KMS-11 (cell line): ENCODE measurements around the gene TAF11L4.
"Not testable (repeated sequence)": the region's sequence is repeated elsewhere in the genome, so short reads cannot be mapped to it uniquely, and the experiment has no call there.

ENCODE experiments used
- H2AFZ ChIP-seq: fragments of 200-600 bp; sonication (generic); 2 replicates; pipeline ENCODE4 v1.6.1; 2016; ENCODE audit warnings: antibody characterized with exemption, mixed run types, low read depth
- H3K27ac ChIP-seq: fragments of 200-600 bp; sonication (generic); 2 replicates; pipeline ENCODE4 v1.6.1; 2016; ENCODE audit warnings: mild to moderate bottlenecking, mixed run types
- H3K27me3 ChIP-seq: fragments of 200-600 bp; sonication (generic); 2 replicates; pipeline ENCODE4 v1.6.1; 2017; ENCODE audit warnings: mild to moderate bottlenecking, low read depth, mixed run types, moderate library complexity; ENCODE audit not compliant: insufficient read depth
- H3K36me3 ChIP-seq: fragments of 200-600 bp; sonication (generic); 2 replicates; pipeline ENCODE4 v1.6.1; 2017; ENCODE audit warnings: mild to moderate bottlenecking, mixed run types; ENCODE audit not compliant: insufficient read depth
- H3K4me1 ChIP-seq: fragments of 200-600 bp; sonication (generic); 2 replicates; pipeline ENCODE4 v1.6.1; 2016; ENCODE audit warnings: mild to moderate bottlenecking, low read depth, mixed run types; ENCODE audit not compliant: poor library complexity, severe bottlenecking
- H3K4me2 ChIP-seq: fragments of 200-600 bp; sonication (generic); 2 replicates; pipeline ENCODE4 v1.7.0; 2016; ENCODE audit warnings: mild to moderate bottlenecking, mixed run types
- H3K4me3 ChIP-seq: fragments of 200-600 bp; sonication (generic); IDR thresholded peaks from 2 replicates; pipeline ENCODE4 v1.6.1; 2017; ENCODE audit warnings: low read depth, low read length, mixed read lengths; ENCODE audit not compliant: insufficient read depth
- H3K79me2 ChIP-seq: fragments of 200-600 bp; sonication (generic); 2 replicates; pipeline ENCODE4 v1.6.1; 2016; ENCODE audit warnings: low read depth, mixed run types; ENCODE audit not compliant: insufficient read depth
- H3K9ac ChIP-seq: fragments of 200-600 bp; sonication (generic); 2 replicates; pipeline ENCODE4 v1.6.1; 2016; ENCODE audit warnings: mild to moderate bottlenecking, mixed run types
- H4K20me1 ChIP-seq: fragments of 200-600 bp; sonication (generic); 2 replicates; pipeline ENCODE4 v1.6.1; 2016; ENCODE audit warnings: mild to moderate bottlenecking, mixed run types; ENCODE audit not compliant: insufficient read depth
- CTCF ChIP-seq: fragments of 200-600 bp; sonication (generic); conservative IDR thresholded peaks from 2 replicates; pipeline ENCODE4 v1.6.1; 2017; ENCODE audit warnings: low read depth, mild to moderate bottlenecking, antibody characterized with exemption, low read length, moderate library complexity, mixed read lengths

TAF11L4 gene

GRCh38 chr5:17497446-17497845 lies 24.2 kb upstream of the TAF11L4 start:
- Histone ChIP-seq H3K4me1 (no peaks in the 10 kb centered on the region), H3K4me2 (no peak overlapping the region), H2AFZ (no peak overlapping the region), H3K27me3 (no peaks in the 10 kb centered on the region), H3K9ac (no peak overlapping the region), H3K4me3 (no peak overlapping the region), H3K36me3 (no peaks in the 10 kb centered on the region), H4K20me1 (no peaks in the 10 kb centered on the region), H3K79me2 (no peaks in the 10 kb centered on the region), H3K27ac (no peak overlapping the region)
- no peak for TF ChIP-seq CTCF

GRCh38 chr5:17497931-17498330 lies 23.7 kb upstream of the TAF11L4 start, which contains the start of gene TAF11L2:
TSS of gene TAF11L2 (plus strand) at chr5:17498231.
- H3K4me1 ChIP-seq, H3K27me3 ChIP-seq, H4K20me1 ChIP-seq, H3K36me3 ChIP-seq, H3K4me2 ChIP-seq, H3K27ac ChIP-seq, H3K79me2 ChIP-seq, H2AFZ ChIP-seq, H3K9ac ChIP-seq, H3K4me3 ChIP-seq: not testable (repeated sequence)

GRCh38 chr5:17511775-17512325 lies 9.8 kb upstream of the TAF11L4 start:
- Histone ChIP-seq H3K36me3 (no peaks in the 10 kb centered on the region), H3K4me2 (no peak overlapping the region), H2AFZ (no peak overlapping the region), H3K9ac (no peak overlapping the region), H4K20me1 (no peaks in the 10 kb centered on the region), H3K79me2 (no peaks in the 10 kb centered on the region), H3K27ac (no peak overlapping the region), H3K4me1 (no peaks in the 10 kb centered on the region), H3K4me3 (no peak overlapping the region), H3K27me3 (no peaks in the 10 kb centered on the region)
- no peak for TF ChIP-seq CTCF

GRCh38 chr5:17517526-17517925 lies 4.1 kb upstream of the TAF11L4 start:
- not testable (repeated sequence) for H3K79me2 ChIP-seq, H3K27ac ChIP-seq, H3K9ac ChIP-seq, H3K27me3 ChIP-seq, H3K36me3 ChIP-seq, H3K4me1 ChIP-seq, H3K4me2 ChIP-seq, H3K4me3 ChIP-seq, H4K20me1 ChIP-seq, H2AFZ ChIP-seq

- H3K27me3 ChIP-seq, H3K4me1 ChIP-seq, H3K4me3 ChIP-seq, H2AFZ ChIP-seq, H3K36me3 ChIP-seq, H4K20me1 ChIP-seq, H3K4me2 ChIP-seq, H3K9ac ChIP-seq, H3K79me2 ChIP-seq, H3K27ac ChIP-seq: not testable (repeated sequence)
Measured at GRCh38 chr5:17518067-17518466, 3.5 kb upstream of the TAF11L4 start, which contains the start of gene TAF11L3. TSS of gene TAF11L3 (plus strand) at chr5:17518367.

GRCh38 chr5:17519508-17519907 lies 2.1 kb upstream of the TAF11L4 start:
- H3K27me3 ChIP-seq, H3K36me3 ChIP-seq, H2AFZ ChIP-seq, H3K4me1 ChIP-seq, H3K4me3 ChIP-seq, H3K9ac ChIP-seq, H4K20me1 ChIP-seq, H3K4me2 ChIP-seq, H3K79me2 ChIP-seq, H3K27ac ChIP-seq: not testable (repeated sequence)

GRCh38 chr5:17524935-17525334 lies 3.3 kb downstream of the TAF11L4 start, which contains the start of gene TAF11L5:
TSS of gene TAF11L5 (plus strand) at chr5:17525235.
- H3K79me2 ChIP-seq, H3K9ac ChIP-seq, H2AFZ ChIP-seq, H3K4me1 ChIP-seq, H3K4me3 ChIP-seq, H3K27ac ChIP-seq, H3K4me2 ChIP-seq, H3K36me3 ChIP-seq, H3K27me3 ChIP-seq, H4K20me1 ChIP-seq: not testable (repeated sequence)

GRCh38 chr5:17526504-17526903 lies 4.9 kb downstream of the TAF11L4 start:
- H3K9ac ChIP-seq, H3K4me1 ChIP-seq, H3K27me3 ChIP-seq: not testable (repeated sequence)

GRCh38 chr5:17528369-17528768 lies 6.8 kb downstream of the TAF11L4 start, which contains the start of gene TAF11L6:
TSS of gene TAF11L6 (plus strand) at chr5:17528669.
- H4K20me1 ChIP-seq, H3K4me1 ChIP-seq, H3K27me3 ChIP-seq, H3K4me2 ChIP-seq, H3K27ac ChIP-seq, H3K4me3 ChIP-seq, H3K79me2 ChIP-seq, H3K9ac ChIP-seq, H3K36me3 ChIP-seq, H2AFZ ChIP-seq: not testable (repeated sequence)

More at GRCh38 chr5:17526504-17526903, 4.9 kb downstream of the TAF11L4 start:
- H3K79me2 ChIP-seq, H3K36me3 ChIP-seq, H3K4me3 ChIP-seq, H2AFZ ChIP-seq, H3K27ac ChIP-seq, H4K20me1 ChIP-seq, H3K4me2 ChIP-seq: not testable (repeated sequence)
